HG03135 (cell line): ENCODE results near the gene RAMACL.

ENCODE experiments used
- ATAC-seq: cut with Tn5 transposase; IDR thresholded peaks from one replicate; pipeline ENCODE4 v1.9.1; 2021; ENCODE audit warnings: mild to moderate bottlenecking, moderate library complexity; ENCODE audit not compliant: unreplicated experiment

RAMACL gene

DNA sequence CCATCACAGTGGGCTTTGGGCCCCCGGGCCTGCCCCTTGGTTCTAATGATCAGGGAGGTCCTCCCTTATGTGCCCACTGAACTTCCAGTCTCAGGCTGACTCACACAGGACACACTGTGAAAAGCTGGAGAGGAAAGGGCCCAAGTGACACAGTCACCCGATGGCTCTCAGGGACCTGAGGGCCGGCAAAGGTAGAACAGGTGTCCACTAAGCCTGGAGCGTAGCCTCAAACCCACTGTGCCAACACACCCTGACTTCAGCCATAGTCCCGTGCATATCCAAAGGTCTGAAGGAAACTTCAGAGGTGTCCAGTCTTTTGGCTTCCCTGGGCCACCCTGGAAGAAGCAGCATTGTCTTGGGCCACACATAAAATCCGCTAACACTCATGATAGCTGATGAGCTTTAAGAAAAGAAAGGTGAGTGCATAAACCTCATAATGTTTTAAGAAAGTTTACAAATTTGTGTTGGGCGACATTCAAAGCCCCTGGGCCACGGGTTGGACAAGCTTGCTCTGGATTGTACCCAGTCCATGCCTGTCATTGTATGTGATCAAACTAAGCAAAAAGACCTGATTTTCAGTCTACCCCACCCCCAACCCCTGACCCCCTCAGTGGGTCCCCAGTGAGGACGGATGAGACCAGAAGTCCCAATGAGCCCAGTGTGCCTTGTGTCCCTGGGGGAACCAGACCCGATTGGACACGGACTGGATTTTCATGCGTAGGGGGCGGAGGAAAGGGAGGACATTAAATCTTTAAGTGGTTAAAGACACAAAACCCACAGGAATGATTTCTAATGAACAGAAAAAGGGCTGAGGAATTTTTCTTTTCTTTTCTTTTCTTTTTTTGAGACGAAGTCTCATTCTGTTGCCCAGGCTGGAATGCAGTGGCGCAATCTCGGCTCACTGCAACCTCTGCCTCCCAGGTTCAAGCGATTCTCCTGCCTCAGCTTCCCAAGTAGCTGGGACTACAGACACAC lies 6.1 kb downstream of the RAMACL start:
- ATAC-seq, result no peak

DNA sequence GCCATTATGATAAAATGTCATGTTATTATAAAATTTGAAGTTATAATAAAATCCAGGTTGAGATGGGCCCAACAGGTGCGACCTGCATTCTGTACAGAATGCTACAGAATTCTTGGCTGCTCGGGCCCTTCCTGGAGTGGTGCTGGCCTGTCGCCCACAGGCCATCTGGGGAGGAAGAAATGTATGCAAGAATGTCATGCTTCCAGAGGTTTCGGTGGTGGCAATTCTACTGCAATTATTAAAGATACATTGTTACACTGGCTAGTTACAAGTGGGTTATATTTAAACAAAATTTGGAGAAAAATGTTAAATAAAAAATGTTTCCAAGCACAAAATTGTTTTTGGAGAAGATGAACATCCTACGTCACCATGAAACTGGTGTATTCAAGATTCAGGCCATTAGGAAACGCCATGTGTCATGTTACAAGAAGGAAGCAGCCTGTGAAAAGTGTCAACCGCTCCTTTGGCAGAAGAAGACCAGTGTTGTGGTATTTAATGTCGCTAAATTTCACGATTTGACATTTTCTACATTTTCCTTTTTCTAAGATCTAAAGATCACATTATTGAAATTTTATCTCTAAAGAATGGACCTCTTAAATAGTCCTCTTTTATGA lies 7.1 kb downstream of the RAMACL start:
- ATAC-seq, result no peak

DNA sequence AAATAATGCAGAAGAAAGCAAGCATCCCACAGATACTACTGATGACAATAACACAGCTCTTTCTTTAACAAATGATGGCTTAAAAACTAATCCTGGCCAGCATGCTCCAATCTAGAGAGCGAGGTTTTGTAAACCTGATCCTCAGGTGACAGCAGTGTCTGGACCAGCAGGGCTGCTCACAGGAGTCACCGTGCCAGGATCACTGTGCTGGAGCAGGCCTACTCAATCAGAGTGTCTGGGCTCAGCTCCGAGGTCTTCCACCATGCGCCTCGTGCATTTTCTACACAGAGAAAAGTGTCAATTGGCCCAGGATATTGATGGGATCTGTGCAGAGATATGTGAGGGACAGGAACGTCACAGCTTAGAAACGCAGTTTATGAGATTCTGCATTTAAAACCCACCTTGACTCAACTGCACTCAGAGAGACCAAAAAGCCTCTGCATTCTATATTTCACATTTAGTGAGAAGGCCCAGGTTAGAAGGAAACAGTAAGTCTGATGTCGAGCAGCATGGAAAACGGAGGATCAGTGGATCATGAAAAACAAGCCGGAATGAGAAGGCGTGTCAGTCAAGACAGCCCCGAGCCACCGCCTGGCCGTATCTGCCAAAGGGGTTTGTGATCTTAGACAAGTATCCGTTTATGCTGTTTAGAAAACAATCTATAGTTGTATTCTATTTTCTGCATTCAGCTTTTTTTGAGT lies 7.8 kb downstream of the RAMACL start:
- ATAC-seq, result no peak

DNA sequence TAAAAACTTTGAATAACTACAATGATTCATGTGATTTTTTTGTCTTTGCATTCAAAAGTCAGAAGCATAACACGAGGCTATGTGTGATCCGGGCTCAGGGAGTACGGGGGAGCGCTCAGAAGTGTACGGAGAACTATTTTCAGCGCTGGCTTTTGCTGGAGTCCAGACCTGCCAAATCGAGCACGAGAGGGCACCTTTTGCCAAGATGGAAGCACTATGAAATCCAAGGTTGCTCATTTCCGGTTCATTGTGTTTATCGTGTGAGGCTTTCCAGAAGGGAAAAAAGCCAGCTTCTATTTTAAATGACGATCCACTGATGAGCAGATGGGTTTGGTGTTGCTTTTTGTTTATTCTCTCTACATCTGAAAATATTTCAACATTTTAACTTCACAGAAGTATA lies 11.3 kb downstream of the RAMACL start:
- ATAC-seq, result no peak

DNA sequence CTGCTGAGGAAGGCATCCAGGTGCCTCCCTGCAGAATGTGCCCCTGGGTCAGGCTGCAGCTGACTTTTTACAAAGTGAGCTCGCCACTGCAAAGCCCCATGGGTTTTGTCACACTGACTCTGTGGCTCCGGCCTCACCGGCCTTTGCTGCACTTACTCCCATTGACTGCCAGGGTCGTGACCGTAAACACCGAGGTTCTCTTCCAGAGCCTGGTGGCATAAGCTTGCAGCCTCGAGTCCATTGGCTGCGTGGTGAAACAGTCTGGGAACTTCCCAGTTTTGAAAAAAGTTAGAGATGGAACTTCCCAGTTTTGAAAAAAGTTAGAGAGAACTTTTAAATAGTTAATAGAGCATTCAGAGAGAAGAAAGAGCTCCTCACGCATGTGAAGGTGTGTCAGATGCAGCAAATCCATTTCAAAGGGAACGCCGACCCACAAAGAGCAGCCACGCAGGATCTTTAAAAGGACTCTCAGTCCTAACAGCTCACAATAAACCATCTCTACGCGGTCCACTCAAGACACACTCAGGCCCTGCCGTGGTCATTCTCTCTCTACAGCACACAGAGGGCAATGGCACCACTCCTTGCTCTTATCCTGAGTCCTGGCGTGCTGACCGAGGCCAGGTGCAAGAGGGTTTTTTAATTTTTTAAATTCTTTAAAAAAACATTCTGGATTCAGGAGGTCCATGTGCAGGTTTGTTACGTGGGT lies 12.8 kb downstream of the RAMACL start:
- no peak for ATAC-seq

DNA sequence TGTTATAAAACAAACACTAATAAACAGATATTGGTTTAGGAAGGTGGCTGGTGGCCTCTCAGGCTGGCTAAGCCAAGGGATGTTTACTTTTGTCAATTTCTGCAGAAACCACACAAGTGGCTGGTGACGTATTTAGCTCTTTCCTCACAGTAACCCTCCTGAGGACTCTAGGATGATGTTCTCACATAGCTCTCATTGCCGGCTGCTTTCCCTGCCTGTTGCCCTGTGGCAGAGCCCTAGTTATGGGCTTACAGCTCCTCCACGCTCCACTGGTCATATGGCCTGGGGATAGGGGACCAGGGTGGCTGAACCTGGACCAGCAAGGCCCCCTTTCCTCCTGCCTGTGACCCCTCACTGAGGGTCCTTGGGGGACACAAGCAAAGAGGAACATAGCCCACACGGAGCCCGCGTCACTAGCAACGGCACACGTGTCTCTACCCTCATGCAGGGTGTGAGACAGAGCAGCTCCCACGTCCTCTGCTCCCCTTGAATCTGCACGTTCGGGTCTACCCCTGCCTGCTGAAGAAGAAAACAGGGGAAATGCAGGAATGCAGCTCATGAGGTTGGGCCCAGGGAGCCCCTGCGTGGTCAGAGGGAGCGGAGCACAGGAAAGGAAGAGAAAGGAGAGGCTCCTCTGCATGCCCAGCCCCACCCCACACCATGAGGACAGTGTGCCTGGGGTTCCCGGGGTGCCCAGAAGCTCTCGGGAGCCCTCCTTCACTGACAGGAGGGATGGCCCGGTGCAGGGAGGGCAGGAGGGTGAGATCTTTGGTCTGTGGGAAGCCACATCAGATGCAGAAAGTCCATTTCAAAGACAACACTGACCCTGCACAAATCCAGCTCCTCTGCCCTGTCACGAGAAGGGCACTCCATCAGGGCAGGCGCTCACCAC lies 13.9 kb downstream of the RAMACL start:
- no peak for ATAC-seq

GRCh38 chr6:166570929-166571713 lies 15.4 kb downstream of the RAMACL start:
- no peak for ATAC-seq

DNA sequence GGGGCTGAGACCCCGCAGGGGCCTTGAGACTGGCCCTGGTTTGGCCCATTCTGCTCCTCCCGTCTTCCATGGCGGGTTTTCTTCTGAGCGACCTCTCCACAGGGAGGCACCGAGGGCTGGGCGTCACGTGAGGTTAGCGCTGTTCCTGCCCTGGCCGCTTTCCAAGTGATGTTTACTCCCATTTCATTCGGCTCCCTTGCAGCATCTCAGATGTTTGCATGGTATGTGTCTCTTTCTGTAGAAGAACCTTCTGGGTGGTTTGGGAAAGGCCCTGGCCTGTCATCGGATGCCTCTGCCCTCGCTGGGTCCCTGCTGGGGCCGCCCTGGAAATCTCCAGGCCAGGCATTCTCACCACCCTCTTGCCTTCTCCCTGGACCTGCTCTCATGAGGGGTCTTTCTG lies 17.3 kb downstream of the RAMACL start:
- no peak for ATAC-seq

DNA sequence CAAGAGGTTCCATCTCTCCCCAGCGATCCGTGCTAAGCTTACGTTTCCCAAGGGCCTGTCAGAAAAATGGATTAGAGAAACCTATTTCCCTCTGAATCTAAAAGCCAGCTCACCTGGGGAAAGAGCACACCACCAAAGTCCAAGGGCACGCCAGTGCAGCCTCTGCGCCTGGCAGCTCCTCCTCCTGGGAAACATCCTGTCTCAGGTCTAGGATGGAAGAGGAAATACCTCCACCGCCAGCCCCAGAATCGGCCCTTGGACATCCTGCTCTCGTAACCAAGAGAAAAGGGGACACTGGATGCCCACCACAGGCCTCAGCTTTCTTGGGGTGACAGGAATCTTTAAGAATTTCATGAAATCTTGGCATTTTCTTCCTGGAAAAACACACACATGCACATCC lies 18.7 kb downstream of the RAMACL start:
- ATAC-seq, result no peak

- no peak for ATAC-seq
Observed at GRCh38 chr6:166567107-166567506, 19.4 kb downstream of the RAMACL start.

- no peak for ATAC-seq
Observed at GRCh38 chr6:166566026-166567011, 20.2 kb downstream of the RAMACL start.

DNA sequence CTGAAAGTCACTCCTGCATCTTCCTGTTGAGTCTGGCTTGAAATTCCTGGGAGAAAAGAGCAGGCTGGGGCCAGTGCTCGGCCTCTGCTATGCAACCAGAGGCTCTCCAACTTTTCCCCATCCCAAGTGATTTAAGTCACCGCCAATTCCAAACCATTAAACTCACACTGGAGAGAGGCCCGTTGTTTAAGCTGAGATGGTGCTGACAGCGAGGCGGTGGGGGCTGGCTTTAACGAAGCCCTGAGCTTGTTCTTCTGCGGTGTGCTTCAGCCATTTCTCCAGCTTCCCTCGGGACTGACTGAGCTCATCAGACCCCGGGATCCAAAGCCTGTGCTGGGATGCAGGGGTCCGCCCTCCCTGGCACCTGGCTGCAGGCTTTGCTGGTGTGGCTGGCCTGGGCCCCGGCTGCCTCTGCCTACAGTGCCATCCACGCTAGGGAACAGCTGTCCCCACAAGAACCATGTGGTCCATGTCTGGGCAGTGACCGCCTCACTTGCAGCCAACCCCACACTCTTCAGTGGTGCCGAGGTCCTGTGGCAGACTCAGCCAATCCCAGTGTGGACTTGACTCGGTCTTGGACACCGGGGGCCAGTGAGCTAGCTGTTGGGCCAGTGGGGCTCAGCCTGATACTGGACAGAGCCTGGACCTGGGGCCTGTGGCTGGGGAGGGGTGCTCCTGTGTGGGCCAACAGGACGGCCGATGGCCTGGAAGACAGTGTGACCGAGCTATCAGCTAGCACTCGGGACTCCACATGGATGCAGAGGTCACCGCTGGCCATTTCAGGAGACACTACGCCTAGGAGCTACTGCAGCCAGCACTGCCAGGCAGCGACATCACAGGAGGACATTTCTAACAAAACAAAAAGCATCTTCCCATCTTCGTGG lies 21.2 kb downstream of the RAMACL start:
- ATAC-seq, result no peak

DNA sequence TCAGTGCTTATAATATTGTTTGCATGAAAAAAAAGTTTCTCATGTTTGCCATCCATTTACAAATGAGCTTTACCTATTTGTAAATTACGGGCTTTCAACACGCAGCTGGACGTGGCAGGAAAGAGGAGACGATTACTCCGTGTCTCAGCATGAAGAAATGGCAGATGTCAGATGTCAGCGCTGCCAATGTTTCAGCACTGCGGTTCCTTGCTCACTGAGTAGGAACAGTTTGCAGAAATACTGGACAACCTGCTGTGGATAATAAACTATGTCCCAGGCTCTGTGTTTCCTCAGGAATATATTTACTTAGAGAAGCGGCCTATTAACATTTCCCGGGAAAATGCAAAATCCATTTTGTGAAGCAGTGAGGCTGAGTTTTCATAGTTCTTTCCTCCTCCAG lies 22.7 kb downstream of the RAMACL start:
- no peak for ATAC-seq

GRCh38 chr6:166563200-166563599 lies 23.3 kb downstream of the RAMACL start:
- ATAC-seq, result no peak

DNA sequence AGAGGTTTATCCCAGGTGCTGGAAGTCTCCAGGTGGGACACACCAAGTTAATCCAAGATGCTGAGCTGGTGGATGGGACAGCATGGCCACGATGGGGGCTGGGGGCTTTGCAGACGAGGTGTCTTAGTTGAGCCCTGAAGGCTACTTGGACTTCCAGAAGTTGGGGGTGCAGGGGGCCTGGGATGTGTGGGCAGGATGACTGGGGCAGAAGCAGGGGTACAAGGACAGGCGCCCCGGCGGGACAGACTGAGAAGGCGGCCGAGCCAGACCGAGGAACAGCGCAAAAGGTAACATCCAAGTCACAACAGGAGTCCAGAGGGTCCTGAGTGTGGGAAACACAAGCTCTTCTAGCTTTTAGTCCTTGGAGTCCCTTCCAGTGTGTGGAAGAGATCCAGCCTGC lies 23.8 kb downstream of the RAMACL start:
- no peak for ATAC-seq

DNA sequence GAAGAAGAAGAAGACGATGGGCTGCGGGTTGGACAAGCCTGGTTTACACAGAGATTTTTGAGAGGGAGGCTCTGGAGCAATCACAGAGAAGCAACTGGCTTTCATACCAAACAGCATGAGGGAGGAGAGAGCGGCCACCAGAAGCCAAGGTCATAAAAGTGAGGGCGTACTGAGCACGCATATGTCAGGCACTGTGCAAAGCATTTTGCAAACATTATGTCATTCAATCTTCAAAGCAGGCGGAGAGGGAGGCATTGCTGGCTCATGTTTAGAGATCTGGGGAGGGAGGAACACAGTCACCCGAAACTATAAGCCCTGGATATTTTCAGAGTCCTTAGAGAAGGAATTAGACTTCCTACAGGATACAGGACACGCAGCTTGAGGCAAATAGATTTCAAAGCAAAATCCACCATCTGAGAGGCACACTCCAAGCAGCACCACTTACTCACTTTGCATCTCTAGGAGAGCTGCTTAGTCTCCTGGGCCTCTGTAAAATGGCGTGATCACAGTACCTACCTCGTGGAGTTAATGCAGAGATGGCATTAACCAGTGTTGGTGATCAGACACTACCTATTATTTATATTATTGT lies 24.6 kb downstream of the RAMACL start:
- no peak for ATAC-seq

DNA sequence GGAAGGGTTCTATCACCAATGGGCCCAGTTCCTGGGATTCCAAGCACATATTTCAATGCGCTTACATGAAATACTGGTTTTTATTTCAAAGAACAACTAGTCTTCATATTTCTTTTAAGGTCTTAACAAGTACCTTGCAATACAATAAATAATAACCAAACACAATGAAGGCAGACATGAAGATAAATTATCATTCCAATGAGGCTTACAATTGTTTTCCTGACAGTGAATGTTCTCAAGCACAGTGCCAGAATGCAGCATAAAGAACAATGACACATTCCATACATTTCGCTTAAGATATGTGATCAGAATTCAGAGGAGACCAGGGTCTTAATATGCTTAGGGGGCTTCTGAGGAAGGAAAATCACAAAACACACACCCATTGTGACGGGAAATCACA lies 26.3 kb downstream of the RAMACL start:
- ATAC-seq, result no peak
